ENCODE results near the gene LUZP2.

Gene LUZP2

GRCh38 chr11:25066706-25067105 lies 569.9 kb downstream of the LUZP2 start:
- no peak for TF ChIP-seq CTCF (IDR thresholded peaks at IDR 0.05; ENCODE audit: insufficient read depth, low read length, poor library complexity, severe bottlenecking)
- no peak for DNase-seq (ENCODE audit: extremely low read depth, insufficient read length)
- no peak overlapping the region for H3K4me3 ChIP-seq (replicated peaks; ENCODE audit: low read depth, low read length)
- no peaks in the 10 kb centered on the region for H3K27me3 ChIP-seq (replicated peaks; ENCODE audit: control insufficient read depth, insufficient read depth, low read length)
- H3K36me3 ChIP-seq (ENCODE audit: control insufficient read depth, insufficient read depth, low read length), result no peaks in the 10 kb centered on the region

GRCh38 chr11:25068451-25068850 lies 571.6 kb downstream of the LUZP2 start:
- TF ChIP-seq CTCF (IDR thresholded peaks at IDR 0.05; ENCODE audit: insufficient read depth, low read length, poor library complexity, severe bottlenecking), result no peak
- H3K36me3 ChIP-seq (ENCODE audit: control insufficient read depth, insufficient read depth, low read length), result no peaks in the 10 kb centered on the region
- H3K4me3 ChIP-seq (replicated peaks; ENCODE audit: low read depth, low read length), result no peak overlapping the region
- no peaks in the 10 kb centered on the region for H3K27me3 ChIP-seq (replicated peaks; ENCODE audit: control insufficient read depth, insufficient read depth, low read length)
- DNase-seq (ENCODE audit: extremely low read depth, insufficient read length), result no peak

GRCh38 chr11:25094085-25094802 lies 597.4 kb downstream of the LUZP2 start:
- H3K27me3 ChIP-seq (replicated peaks; ENCODE audit: control insufficient read depth, insufficient read depth, low read length), result no peaks in the 10 kb centered on the region
- no peak for DNase-seq (ENCODE audit: extremely low read depth, insufficient read length)
- no peak overlapping the region for H3K4me3 ChIP-seq (replicated peaks; ENCODE audit: low read depth, low read length)
- TF ChIP-seq CTCF (IDR thresholded peaks at IDR 0.05; ENCODE audit: insufficient read depth, low read length, poor library complexity, severe bottlenecking), result no peak
- no peaks in the 10 kb centered on the region for H3K36me3 ChIP-seq (ENCODE audit: control insufficient read depth, insufficient read depth, low read length)

DNA sequence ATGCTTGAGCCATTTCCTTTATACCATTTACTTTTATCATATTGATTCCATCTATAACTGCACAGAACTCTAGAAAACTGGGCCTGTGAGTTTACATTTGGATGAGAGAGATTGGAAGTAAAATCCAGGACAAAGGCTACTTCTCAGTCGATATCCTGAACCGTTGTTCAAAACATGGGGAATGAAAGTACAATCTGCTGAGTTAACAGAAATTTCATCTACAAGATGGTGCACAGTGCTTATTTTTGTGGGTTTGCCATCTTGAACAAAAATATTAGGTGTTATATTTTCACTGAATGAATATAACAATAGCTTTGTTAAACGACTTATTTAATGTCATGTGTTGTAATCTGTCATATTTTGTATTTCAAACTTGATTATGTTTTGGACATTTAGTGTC lies 622.6 kb downstream of the LUZP2 start:
- H3K27me3 ChIP-seq (replicated peaks; ENCODE audit: control insufficient read depth, insufficient read depth, low read length), result no peaks in the 10 kb centered on the region
- H3K36me3 ChIP-seq (ENCODE audit: control insufficient read depth, insufficient read depth, low read length), result no peaks in the 10 kb centered on the region
- DNase-seq (ENCODE audit: extremely low read depth, insufficient read length), result no peak
- TF ChIP-seq CTCF (IDR thresholded peaks at IDR 0.05; ENCODE audit: insufficient read depth, low read length, poor library complexity, severe bottlenecking), result no peak
- H3K4me3 ChIP-seq (replicated peaks; ENCODE audit: low read depth, low read length), result no peak overlapping the region
